Neuronal stem cell (in vitro differentiated cells): Measurements from ENCODE around the gene NCLN.

Experiments used
- DNase-seq: peaks from one replicate; pipeline ENCODE4 v3.0.0-alpha.2; 2013; ENCODE audit warnings: low spot score
- H2AFZ ChIP-seq: one replicate; pipeline ENCODE4 v1.6.1; 2013; ENCODE audit warnings: mild to moderate bottlenecking, low read length, inconsistent platforms
- H2AK5ac ChIP-seq: 2 replicates; pipeline ENCODE4 v1.6.1; 2013; ENCODE audit warnings: low read depth, mild to moderate bottlenecking, inconsistent platforms, low read length, moderate library complexity, mixed read lengths
- H2BK120ac ChIP-seq: 2 replicates; pipeline ENCODE4 v1.6.1; 2013; ENCODE audit warnings: low read depth, mild to moderate bottlenecking, inconsistent platforms, low read length, moderate library complexity, mixed read lengths
- H2BK12ac ChIP-seq: one replicate; pipeline ENCODE4 v1.6.1; 2013; ENCODE audit warnings: low read length, inconsistent platforms
- H2BK15ac ChIP-seq: 2 replicates; pipeline ENCODE4 v1.6.1; 2013; ENCODE audit warnings: mild to moderate bottlenecking, low read length, inconsistent platforms, mixed read lengths
- H2BK5ac ChIP-seq: one replicate; pipeline ENCODE4 v1.6.1; 2013; ENCODE audit warnings: inconsistent platforms, mild to moderate bottlenecking, low read length, moderate library complexity
- H3K14ac ChIP-seq: one replicate; pipeline ENCODE4 v1.6.1; 2013; ENCODE audit warnings: low read length, inconsistent platforms
- H3K18ac ChIP-seq: 2 replicates; pipeline ENCODE4 v1.6.1; 2013; ENCODE audit warnings: low read length, inconsistent platforms
- H3K23ac ChIP-seq: 2 replicates; pipeline ENCODE4 v1.6.1; 2013; ENCODE audit warnings: low read depth, mild to moderate bottlenecking, mixed read lengths, low read length, inconsistent platforms; ENCODE audit not compliant: poor library complexity
- H3K27ac ChIP-seq: replicated peaks from 3 replicates; pipeline ENCODE4 v1.5.1; 2013; ENCODE audit warnings: low read length, inconsistent platforms
- H3K27me3 ChIP-seq, 3 experiments: 2 replicates each; pipeline ENCODE4 v1.6.1; 2013; ENCODE audit warnings: low read length in 3 of 3, mild to moderate bottlenecking in 2 of 3, inconsistent platforms in 1 of 3, low read depth in 1 of 3, mixed read lengths in 1 of 3, moderate library complexity in 1 of 3; ENCODE audit not compliant: control insufficient read depth in 3 of 3, insufficient read depth in 3 of 3
- H3K36me3 ChIP-seq, 2 donors: replicated peaks in 1 of 2; 2 replicates each; pipeline ENCODE4 v1.6.1; 2013; ENCODE audit warnings: low read length in 2 of 2; ENCODE audit not compliant: control insufficient read depth in 2 of 2, insufficient read depth in 2 of 2
- H3K4ac ChIP-seq: 2 replicates; pipeline ENCODE4 v1.6.1; 2013; ENCODE audit warnings: inconsistent platforms, mild to moderate bottlenecking, low read length, moderate library complexity
- H3K4me1 ChIP-seq, 2 donors: 1 replicate in 1 of 2; 2 replicates in 1 of 2; pipeline ENCODE4 v1.6.1; 2013; ENCODE audit warnings: low read length in 2 of 2, low read depth in 1 of 2; ENCODE audit not compliant: control insufficient read depth in 2 of 2, insufficient read depth in 1 of 2
- H3K4me2 ChIP-seq: one replicate; pipeline ENCODE4 v1.6.1; 2013; ENCODE audit warnings: mild to moderate bottlenecking, low read length, inconsistent platforms; ENCODE audit not compliant: insufficient read depth, poor library complexity, severe bottlenecking
- H3K4me3 ChIP-seq, 2 donors: 2 replicates each; pipeline ENCODE4 v1.5.1; 2013; ENCODE audit warnings: low read length in 2 of 2, mild to moderate bottlenecking in 2 of 2, inconsistent platforms in 1 of 2, moderate library complexity in 1 of 2
- H3K79me1 ChIP-seq: one replicate; pipeline ENCODE4 v1.6.1; 2013; ENCODE audit warnings: low read depth, mild to moderate bottlenecking, inconsistent platforms, low read length, moderate library complexity
- H3K9ac ChIP-seq: one replicate; pipeline ENCODE4 v1.6.1; 2013; ENCODE audit warnings: mild to moderate bottlenecking, low read depth, low read length, inconsistent platforms; ENCODE audit not compliant: poor library complexity
- H3K9me3 ChIP-seq, 2 donors: replicated peaks in 1 of 2; 2 replicates each; pipeline versions ENCODE3 to v1.6.1; 2013; ENCODE audit warnings: low read length in 2 of 2, mild to moderate bottlenecking in 2 of 2, inconsistent platforms in 1 of 2, low read depth in 1 of 2, mixed read lengths in 1 of 2, moderate library complexity in 1 of 2; ENCODE audit not compliant: control insufficient read depth in 2 of 2, insufficient read depth in 1 of 2
- H4K8ac ChIP-seq: one replicate; pipeline ENCODE4 v1.6.1; 2013; ENCODE audit warnings: low read depth, mild to moderate bottlenecking, inconsistent platforms, low read length, moderate library complexity
- H4K91ac ChIP-seq: one replicate; pipeline ENCODE4 v1.6.1; 2013; ENCODE audit warnings: low read length, low read depth, mild to moderate bottlenecking, inconsistent platforms; ENCODE audit not compliant: poor library complexity
- WGBS, 2 donors: extraction: QIAGEN DNeasy Blood & Tissue Kit; methylation state at CpG; one replicate each; pipeline ENCODE4 v1.1.7; 2013; ENCODE audit warnings: missing lambda C conversion rate in 2 of 2, mixed read lengths in 1 of 2; ENCODE audit not compliant: insufficient read length in 2 of 2, insufficient replicate concordance in 1 of 2; ENCODE audit errors: extremely low coverage in 2 of 2; 5-methylcytosine and 5-hydroxymethylcytosine counted together

The NCLN gene

DNA sequence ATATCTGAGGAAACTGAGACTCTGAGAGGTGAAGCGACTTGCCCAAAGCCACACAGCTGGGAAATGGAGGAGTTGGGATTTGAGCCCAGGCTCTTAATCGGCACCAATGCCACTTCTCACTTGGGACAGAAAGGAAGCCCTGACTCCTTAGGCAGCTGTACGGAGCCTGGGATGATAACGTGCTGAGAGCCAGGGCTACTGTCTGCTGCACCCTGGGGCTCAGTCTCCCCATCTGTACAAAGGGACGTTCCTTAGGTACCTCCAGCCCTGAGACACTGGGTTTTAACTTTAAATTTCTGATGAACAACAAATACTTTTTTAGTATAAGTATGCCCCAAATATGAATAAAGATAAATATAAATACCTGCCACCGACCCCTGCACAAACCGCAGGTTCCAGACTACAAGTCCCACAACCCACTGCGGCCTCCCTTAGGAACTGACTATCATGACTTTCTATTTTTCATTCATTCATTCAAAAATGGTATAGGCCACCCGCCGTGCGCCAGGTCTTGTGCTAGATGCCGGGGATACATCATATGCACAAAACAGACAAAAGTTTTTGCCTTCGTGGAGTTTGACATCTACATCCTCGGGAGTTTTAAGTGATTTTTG is 776 bp upstream of the NCLN start:
- Histone ChIP-seq H2AK5ac (no peak overlapping the region), H3K4ac (no peak overlapping the region), H3K27ac (no peak overlapping the region), H3K9ac (no peak overlapping the region), H4K91ac (no peak overlapping the region), H3K9me3 (no peaks in the 10 kb centered on the region), H3K4me2 (peak overlapping the region; percentile 74), H2BK120ac (no peak overlapping the region), H2BK5ac (no peak overlapping the region), H2BK12ac (no peak overlapping the region), H4K8ac (no peak overlapping the region), H3K14ac (no peak overlapping the region), H3K23ac (no peak overlapping the region), H3K4me1 (peaks cover 6 to 12% of the 10 kb centered on the region in 2 donors), H2AFZ (peak overlapping the region; percentile 96), H2BK15ac (no peak overlapping the region), H3K4me3 (peak overlapping the region; percentile 74 to 75), H3K79me1 (peaks cover 32% of the 10 kb centered on the region), H3K27me3 (no peaks in the 10 kb centered on the region), H3K18ac (no peak overlapping the region), H3K36me3 (peaks cover 6 to 7% of the 10 kb centered on the region in 2 donors)
- no peak for DNase-seq
- no CpG with 5 or more reads among the region's 14 CpGs for WGBS, 2 donors

GRCh38 chr19:3186160-3186688 is 494 bp downstream of the NCLN start:
- peak overlapping the region; percentile 93 for H3K4ac ChIP-seq
- peak overlapping the region; percentile 93 for H3K18ac ChIP-seq
- peak overlapping the region; percentile 43 for H2BK15ac ChIP-seq
- H3K9ac ChIP-seq, result peak overlapping the region; percentile 99
- no peaks in the 10 kb centered on the region for H3K27me3 ChIP-seq
- no peak overlapping the region for H2BK12ac ChIP-seq
- peak overlapping the region; percentile 75 to 94 for H3K4me3 ChIP-seq
- H3K14ac ChIP-seq, result peak overlapping the region; percentile 71
- no peaks in the 10 kb centered on the region for H3K9me3 ChIP-seq
- peaks cover 42% of the 10 kb centered on the region for H3K79me1 ChIP-seq
- H2BK120ac ChIP-seq, result no peak overlapping the region
- DNase-seq, result no peak
- no peak overlapping the region for H4K91ac ChIP-seq
- peak overlapping the region; percentile 93 for H3K4me2 ChIP-seq
- peaks cover 6 to 7% of the 10 kb centered on the region in 2 donors for H3K36me3 ChIP-seq
- no CpG with 5 or more reads among the region's 38 CpGs for WGBS, 2 donors
- peak overlapping the region; percentile 43 for H4K8ac ChIP-seq
- peaks cover 6 to 12% of the 10 kb centered on the region in 2 donors for H3K4me1 ChIP-seq
- H2BK5ac ChIP-seq, result peak overlapping the region; percentile 90
- peak overlapping the region; percentile 91 for H2AK5ac ChIP-seq
- no peak overlapping the region for H3K27ac ChIP-seq
- peak overlapping the region; percentile 96 for H2AFZ ChIP-seq
- H3K23ac ChIP-seq, result peak overlapping the region; percentile 98

- H2BK15ac ChIP-seq, result no peak overlapping the region
- peaks cover 6 to 12% of the 10 kb centered on the region in 2 donors for H3K4me1 ChIP-seq
- H2BK120ac ChIP-seq, result no peak overlapping the region
- H3K36me3 ChIP-seq, result peaks cover 6 to 11% of the 10 kb centered on the region in 2 donors
- H2BK12ac ChIP-seq, result no peak overlapping the region
- H4K91ac ChIP-seq, result no peak overlapping the region
- H2AK5ac ChIP-seq, result peak overlapping the region; percentile 10
- no peak for DNase-seq
- peak overlapping the region; percentile 30 for H4K8ac ChIP-seq
- H3K27ac ChIP-seq, result no peak overlapping the region
- H3K4me2 ChIP-seq, result peak overlapping the region; percentile 93
- WGBS, 2 donors, result no CpG with 5 or more reads among the region's 23 CpGs
- H3K79me1 ChIP-seq, result peaks cover 43% of the 10 kb centered on the region
- peak overlapping the region; percentile 99 for H3K9ac ChIP-seq
- H3K4me3 ChIP-seq, result peak overlapping the region; percentile 75 to 94
- no peak overlapping the region for H3K23ac ChIP-seq
- H3K27me3 ChIP-seq, result no peaks in the 10 kb centered on the region
- H3K14ac ChIP-seq, result peak overlapping the region; percentile 99
- H3K18ac ChIP-seq, result no peak overlapping the region
- no peaks in the 10 kb centered on the region for H3K9me3 ChIP-seq
- H3K4ac ChIP-seq, result peak overlapping the region; percentile 37
- no peak overlapping the region for H2BK5ac ChIP-seq
- H2AFZ ChIP-seq, result no peak overlapping the region
These were observed 1.3 kb downstream of the NCLN start for GRCh38 chr19:3186891-3187661.
